ENCODE data around the gene RXRA. TPM values are rescaled to one million over a fixed set of nuclear protein-coding genes. Genes with fewer than 3 reads are reported as not detected.

The RXRA gene
- polyA plus RNA-seq, 3 donors = 15.8 to 91.0 (median 23.2) TPM

DNA sequence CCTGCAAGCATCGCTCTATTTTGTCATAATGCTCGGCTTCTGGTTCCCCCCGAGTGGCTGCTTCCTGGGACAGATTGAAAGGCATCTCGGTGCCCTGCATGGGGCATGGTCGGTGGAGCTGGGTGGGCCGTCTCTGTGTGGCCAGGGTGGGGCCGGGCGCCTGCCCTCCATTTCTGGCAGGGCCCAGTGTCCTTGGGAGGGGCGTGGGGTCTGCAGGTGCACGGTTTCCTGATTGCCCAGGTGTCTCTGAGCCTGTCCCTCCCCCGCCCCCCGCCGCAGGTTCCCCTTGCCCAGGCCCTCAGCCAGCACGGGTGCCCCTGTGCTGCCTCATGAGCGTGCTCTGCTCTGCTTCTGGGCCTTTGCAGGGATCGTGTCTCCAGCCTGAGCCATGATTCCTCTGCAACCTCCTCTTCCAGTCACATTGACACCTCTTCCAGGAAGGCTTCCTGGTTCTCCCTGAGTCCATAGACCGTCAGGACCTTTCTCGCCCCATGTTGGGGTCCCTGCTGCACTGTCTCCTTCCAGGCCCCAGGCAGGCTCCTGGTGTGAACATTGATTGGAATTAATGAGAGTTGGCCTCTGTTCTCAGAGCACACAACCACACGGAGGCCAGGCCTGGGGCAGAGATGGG, 90.2 kb downstream of the RXRA start:
- H3K4me3 Mint-ChIP-seq = no peak overlapping the region
- intact Hi-C loops (cut with micrococcal nuclease) = no loop called here

DNA sequence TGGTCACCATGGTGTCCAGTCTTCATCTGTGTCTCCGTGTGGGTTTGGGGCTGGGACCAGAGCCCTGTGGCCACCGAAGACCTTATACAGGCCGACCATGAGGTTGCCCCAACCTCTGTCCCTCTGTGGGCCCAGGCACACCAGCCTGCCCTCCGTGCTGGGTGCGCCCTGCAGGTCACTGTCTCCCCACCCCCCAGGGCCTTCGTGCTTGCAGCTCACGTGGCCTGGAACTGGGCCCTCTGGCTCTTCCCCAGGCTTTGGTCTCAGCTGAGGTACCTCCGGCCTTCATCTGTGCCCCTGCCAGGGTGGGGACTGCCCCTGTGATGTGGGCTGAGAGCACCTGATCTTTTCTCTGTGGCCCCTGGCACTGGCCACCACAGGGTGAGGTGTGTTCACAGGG, 92.1 kb downstream of the RXRA start:
- no peak overlapping the region for H3K4me3 Mint-ChIP-seq
- intact Hi-C loops (cut with micrococcal nuclease) = no loop called here
- Histone ChIP-seq H2AFZ (ENCODE audit: insufficient read depth, low read depth, low read length, poor library complexity, severe bottlenecking) (no peak overlapping the region), H3K9ac (ENCODE audit: insufficient read depth, low read length, poor library complexity, severe bottlenecking) (no peak overlapping the region), H3K79me2 (ENCODE audit: insufficient read depth, low read length) (peaks cover 48% of the 10 kb centered on the region), H4K20me1 (ENCODE audit: insufficient read depth, low read length) (peaks cover 99% of the 10 kb centered on the region), H3K27ac (ENCODE audit: low read depth in 1 of 2, low read length in 2 of 2) (peak overlapping the region in 1 of 2 donors; percentile 46), H3K4me3 (replicated peaks in 1 of 3; ENCODE audit: low read depth in 2 of 3, low read length in 3 of 3) (no peak overlapping the region), H3K27me3 (ENCODE audit: control insufficient read depth in 2 of 2, insufficient read depth in 2 of 2, low read length in 2 of 2) (no peaks in the 10 kb centered on the region), H3K9me3 (replicated peaks in 1 of 2; ENCODE audit: control insufficient read depth in 1 of 2, insufficient read depth in 1 of 2, low read length in 2 of 2) (no peaks in the 10 kb centered on the region), H3K4me1 (ENCODE audit: control insufficient read depth in 1 of 2, insufficient read depth in 2 of 2, low read length in 2 of 2) (no peaks in the 10 kb centered on the region), H3K36me3 (replicated peaks in 1 of 2; ENCODE audit: control insufficient read depth in 1 of 2, insufficient read depth in 2 of 2, low read length in 2 of 2) (peaks cover 94 to 98% of the 10 kb centered on the region in 2 donors), H3K4me2 (replicated peaks; ENCODE audit: extremely low read depth, low read length, poor library complexity, severe bottlenecking) (no peak overlapping the region)
- no peaks in the 10 kb centered on the region for H3K9me3 Mint-ChIP-seq
- 94% methylated on average over 7 of the region's 8 CpGs for WGBS (ENCODE audit: insufficient coverage)
- TF ChIP-seq, protein P1, sequence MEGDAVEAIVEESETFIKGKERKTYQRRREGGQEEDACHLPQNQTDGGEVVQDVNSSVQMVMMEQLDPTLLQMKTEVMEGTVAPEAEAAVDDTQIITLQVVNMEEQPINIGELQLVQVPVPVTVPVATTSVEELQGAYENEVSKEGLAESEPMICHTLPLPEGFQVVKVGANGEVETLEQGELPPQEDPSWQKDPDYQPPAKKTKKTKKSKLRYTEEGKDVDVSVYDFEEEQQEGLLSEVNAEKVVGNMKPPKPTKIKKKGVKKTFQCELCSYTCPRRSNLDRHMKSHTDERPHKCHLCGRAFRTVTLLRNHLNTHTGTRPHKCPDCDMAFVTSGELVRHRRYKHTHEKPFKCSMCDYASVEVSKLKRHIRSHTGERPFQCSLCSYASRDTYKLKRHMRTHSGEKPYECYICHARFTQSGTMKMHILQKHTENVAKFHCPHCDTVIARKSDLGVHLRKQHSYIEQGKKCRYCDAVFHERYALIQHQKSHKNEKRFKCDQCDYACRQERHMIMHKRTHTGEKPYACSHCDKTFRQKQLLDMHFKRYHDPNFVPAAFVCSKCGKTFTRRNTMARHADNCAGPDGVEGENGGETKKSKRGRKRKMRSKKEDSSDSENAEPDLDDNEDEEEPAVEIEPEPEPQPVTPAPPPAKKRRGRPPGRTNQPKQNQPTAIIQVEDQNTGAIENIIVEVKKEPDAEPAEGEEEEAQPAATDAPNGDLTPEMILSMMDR (IDR thresholded peaks at IDR 0.05) = no peak
- no peak for DNase-seq
- H3K36me3 Mint-ChIP-seq = peaks cover 59 to 93% of the 10 kb centered on the region in 2 donors
- peaks cover 2% of the 10 kb centered on the region for H3K4me1 Mint-ChIP-seq
- peak overlapping the region in 2 of 7 donors; percentile 36 to 75 for H3K27ac Mint-ChIP-seq
- peaks cover 0 to 2% (median 0%) of the 10 kb centered on the region in 3 donors for H3K27me3 Mint-ChIP-seq (ENCODE audit: low read depth in 3 of 3)

More for the DNA sequence above, 90.2 kb downstream of the RXRA start:
- no peak overlapping the region for H3K27ac Mint-ChIP-seq
- H3K27ac ChIP-seq (ENCODE audit: low read depth in 1 of 2, low read length in 2 of 2) = no peak overlapping the region
- H4K20me1 ChIP-seq (ENCODE audit: insufficient read depth, low read length) = peaks cover 99% of the 10 kb centered on the region
- TF ChIP-seq, protein P1 (IDR thresholded peaks at IDR 0.05) = no peak
- no peak overlapping the region for H3K4me3 ChIP-seq (replicated peaks in 1 of 3; ENCODE audit: low read depth in 2 of 3, low read length in 3 of 3)
- no peaks in the 10 kb centered on the region for H3K9me3 Mint-ChIP-seq
- H3K79me2 ChIP-seq (ENCODE audit: insufficient read depth, low read length) = peaks cover 65% of the 10 kb centered on the region
- 94% methylated on average over 16 of the region's 19 CpGs for WGBS (ENCODE audit: insufficient coverage)
- H3K27me3 ChIP-seq (ENCODE audit: control insufficient read depth in 2 of 2, insufficient read depth in 2 of 2, low read length in 2 of 2) = no peaks in the 10 kb centered on the region
- H3K4me1 ChIP-seq (ENCODE audit: control insufficient read depth in 1 of 2, insufficient read depth in 2 of 2, low read length in 2 of 2) = peaks cover 14 to 16% of the 10 kb centered on the region in 2 donors
- no peaks in the 10 kb centered on the region for H3K9me3 ChIP-seq (replicated peaks in 1 of 2; ENCODE audit: control insufficient read depth in 1 of 2, insufficient read depth in 1 of 2, low read length in 2 of 2)
- no peak overlapping the region for H3K4me2 ChIP-seq (replicated peaks; ENCODE audit: extremely low read depth, low read length, poor library complexity, severe bottlenecking)
- H3K9ac ChIP-seq (ENCODE audit: insufficient read depth, low read length, poor library complexity, severe bottlenecking) = no peak overlapping the region
- H2AFZ ChIP-seq (ENCODE audit: insufficient read depth, low read depth, low read length, poor library complexity, severe bottlenecking) = no peak overlapping the region
- H3K36me3 ChIP-seq (replicated peaks in 1 of 2; ENCODE audit: control insufficient read depth in 1 of 2, insufficient read depth in 2 of 2, low read length in 2 of 2) = peaks cover 91 to 98% of the 10 kb centered on the region in 2 donors
- H3K4me1 Mint-ChIP-seq = peaks cover 19% of the 10 kb centered on the region
- no peak for DNase-seq
- H3K36me3 Mint-ChIP-seq = peaks cover 62 to 92% of the 10 kb centered on the region in 2 donors
- peaks cover 0 to 2% (median 0%) of the 10 kb centered on the region in 3 donors for H3K27me3 Mint-ChIP-seq (ENCODE audit: low read depth in 3 of 3)
